DOHH2 (cell line): ENCODE measurements around the gene BUD23.

Experiments
- EZH2phosphoT487 ChIP-seq: fragments of 200-600 bp; sonication (generic); IDR thresholded peaks from 2 replicates; pipeline ENCODE4 v1.6.1; 2017; ENCODE audit warnings: borderline replicate concordance, mild to moderate bottlenecking, antibody characterized with exemption, low read length, moderate library complexity, mixed read lengths
- TF ChIP-seq, protein P1 (sequence below): fragments of 200-600 bp; sonication (generic); IDR thresholded peaks from one replicate; pipeline ENCODE4 v1.5.1; 2014; ENCODE audit warnings: antibody characterized with exemption, mild to moderate bottlenecking, low read depth, low read length; ENCODE audit not compliant: poor library complexity, severe bottlenecking

DNA sequence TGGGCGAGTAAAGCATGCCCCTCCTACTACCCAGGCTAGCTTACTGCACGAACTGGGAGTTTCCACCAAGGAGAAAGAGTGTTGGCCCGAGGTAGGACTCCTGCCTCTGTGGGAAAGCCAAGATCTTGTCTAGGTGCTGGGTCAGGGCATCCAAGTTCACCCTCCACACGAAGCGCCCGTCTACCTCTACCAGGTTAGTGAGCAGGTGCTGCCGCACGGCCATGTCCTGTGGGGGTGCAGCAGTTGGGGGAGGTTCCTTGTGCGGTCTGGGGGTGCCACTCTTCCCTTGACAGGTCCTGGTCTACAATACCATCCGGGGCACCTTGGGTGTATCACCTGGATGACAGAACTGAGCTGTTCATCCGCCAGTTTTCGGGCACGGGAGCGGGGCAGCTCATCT lies 53.5 kb downstream of the BUD23 start:
- TF ChIP-seq, protein P1, sequence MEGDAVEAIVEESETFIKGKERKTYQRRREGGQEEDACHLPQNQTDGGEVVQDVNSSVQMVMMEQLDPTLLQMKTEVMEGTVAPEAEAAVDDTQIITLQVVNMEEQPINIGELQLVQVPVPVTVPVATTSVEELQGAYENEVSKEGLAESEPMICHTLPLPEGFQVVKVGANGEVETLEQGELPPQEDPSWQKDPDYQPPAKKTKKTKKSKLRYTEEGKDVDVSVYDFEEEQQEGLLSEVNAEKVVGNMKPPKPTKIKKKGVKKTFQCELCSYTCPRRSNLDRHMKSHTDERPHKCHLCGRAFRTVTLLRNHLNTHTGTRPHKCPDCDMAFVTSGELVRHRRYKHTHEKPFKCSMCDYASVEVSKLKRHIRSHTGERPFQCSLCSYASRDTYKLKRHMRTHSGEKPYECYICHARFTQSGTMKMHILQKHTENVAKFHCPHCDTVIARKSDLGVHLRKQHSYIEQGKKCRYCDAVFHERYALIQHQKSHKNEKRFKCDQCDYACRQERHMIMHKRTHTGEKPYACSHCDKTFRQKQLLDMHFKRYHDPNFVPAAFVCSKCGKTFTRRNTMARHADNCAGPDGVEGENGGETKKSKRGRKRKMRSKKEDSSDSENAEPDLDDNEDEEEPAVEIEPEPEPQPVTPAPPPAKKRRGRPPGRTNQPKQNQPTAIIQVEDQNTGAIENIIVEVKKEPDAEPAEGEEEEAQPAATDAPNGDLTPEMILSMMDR = no peak
- TF ChIP-seq EZH2phosphoT487 = no peak
